ENCODE measurements around the gene CDC42.

- no peak for TF ChIP-seq ZBTB4 (CRISPR knock-in tag; IDR thresholded peaks at IDR 0.05; ENCODE audit: borderline replicate concordance)
- no peak for TF ChIP-seq ZNF3 (CRISPR knock-in tag; IDR thresholded peaks at IDR 0.05)
- no peak for TF ChIP-seq RXRB (CRISPR knock-in tag; IDR thresholded peaks at IDR 0.05; ENCODE audit: borderline replicate concordance)
These were observed 53.2 kb downstream of the CDC42 start for GRCh38 chr1:22105611-22106207.

Data from HepG2 (cell line).